H9 (cell line): Measurements from ENCODE around the gene TRAK1. TPM values are rescaled to one million over a fixed set of nuclear protein-coding genes. Genes with fewer than 3 reads are reported as not detected.

ENCODE experiments used
- DNase-seq: peaks from one replicate; pipeline ENCODE4 v3.0.0-alpha.2; 2017
- H2AFZ ChIP-seq: one replicate; pipeline ENCODE4 v1.6.1; 2013; ENCODE audit warnings: mild to moderate bottlenecking, low read length, control low read depth, moderate library complexity
- H2AK5ac ChIP-seq: 2 replicates; pipeline ENCODE4 v1.6.1; 2013; ENCODE audit warnings: low read length, control low read depth, mixed read lengths; ENCODE audit not compliant: insufficient read length
- H2BK120ac ChIP-seq: one replicate; pipeline ENCODE4 v1.6.1; 2013; ENCODE audit warnings: low read depth, mild to moderate bottlenecking, low read length, control low read depth, inconsistent platforms; ENCODE audit not compliant: poor library complexity, severe bottlenecking
- H2BK12ac ChIP-seq: 2 replicates; pipeline ENCODE4 v1.6.1; 2013; ENCODE audit warnings: low read length, control low read depth, mixed read lengths, low read depth; ENCODE audit not compliant: insufficient read length
- H2BK15ac ChIP-seq: 2 replicates; pipeline ENCODE4 v1.6.1; 2013; ENCODE audit warnings: low read depth, low read length, control low read depth
- H2BK20ac ChIP-seq: one replicate; pipeline ENCODE4 v1.6.1; 2013; ENCODE audit warnings: low read depth, mild to moderate bottlenecking, low read length, control low read depth, inconsistent platforms; ENCODE audit not compliant: poor library complexity, severe bottlenecking
- H2BK5ac ChIP-seq: 2 replicates; pipeline ENCODE4 v1.6.1; 2013; ENCODE audit warnings: low read length, control low read depth, mixed read lengths; ENCODE audit not compliant: insufficient read length
- H3K14ac ChIP-seq: 2 replicates; pipeline ENCODE4 v1.6.1; 2013; ENCODE audit warnings: low read length, control low read depth; ENCODE audit not compliant: insufficient read depth
- H3K18ac ChIP-seq: 2 replicates; pipeline ENCODE4 v1.6.1; 2013; ENCODE audit warnings: low read depth, mild to moderate bottlenecking, mixed read lengths, low read length, control low read depth; ENCODE audit not compliant: insufficient read length
- H3K23ac ChIP-seq: 2 replicates; pipeline ENCODE4 v1.6.1; 2013; ENCODE audit warnings: low read length, control low read depth, mixed read lengths, low read depth; ENCODE audit not compliant: insufficient read length
- H3K23me2 ChIP-seq: 2 replicates; pipeline ENCODE4 v1.6.1; 2013; ENCODE audit warnings: low read depth, mild to moderate bottlenecking, mixed read lengths, low read length, control low read depth; ENCODE audit not compliant: insufficient read length, poor library complexity, severe bottlenecking
- H3K27ac ChIP-seq: 2 replicates; pipeline ENCODE4 v1.5.1; 2013; ENCODE audit warnings: low read length, control low read depth, mixed read lengths, low read depth; ENCODE audit not compliant: insufficient read length
- H3K27me3 ChIP-seq: 2 replicates; pipeline ENCODE4 v1.6.1; 2013; ENCODE audit warnings: low read length, control low read depth, inconsistent platforms; ENCODE audit not compliant: insufficient read depth
- H3K4ac ChIP-seq: 2 replicates; pipeline ENCODE4 v1.6.1; 2013; ENCODE audit warnings: low read depth, mild to moderate bottlenecking, control low read depth, inconsistent platforms, low read length, moderate library complexity
- H3K4me1 ChIP-seq: 2 replicates; pipeline ENCODE4 v1.6.1; 2013; ENCODE audit warnings: low read length, control low read depth, inconsistent platforms; ENCODE audit not compliant: insufficient read depth
- H3K4me2 ChIP-seq: 2 replicates; pipeline ENCODE4 v1.6.1; 2013; ENCODE audit warnings: low read length, control low read depth, mixed read lengths; ENCODE audit not compliant: insufficient read length, insufficient read depth
- H3K56ac ChIP-seq: 2 replicates; pipeline ENCODE4 v1.6.1; 2013; ENCODE audit warnings: low read depth, mild to moderate bottlenecking, mixed read lengths, low read length, control low read depth; ENCODE audit not compliant: insufficient read length
- H3K79me1 ChIP-seq: 2 replicates; pipeline ENCODE4 v1.6.1; 2013; ENCODE audit warnings: low read depth, mild to moderate bottlenecking, moderate library complexity, low read length, control low read depth, inconsistent platforms; ENCODE audit not compliant: insufficient read depth, poor library complexity, severe bottlenecking
- H3K79me2 ChIP-seq: 2 replicates; pipeline ENCODE4 v1.6.1; 2013; ENCODE audit warnings: low read length, control low read depth, inconsistent platforms; ENCODE audit not compliant: insufficient read depth
- H3K9ac ChIP-seq: 2 replicates; pipeline ENCODE4 v1.6.1; 2013; ENCODE audit warnings: low read length, control low read depth, mixed read lengths; ENCODE audit not compliant: insufficient read length; ENCODE audit errors: extremely low read depth
- H3K9me3 ChIP-seq: one replicate; pipeline ENCODE4 v1.6.1; 2013; ENCODE audit warnings: low read depth, low read length, inconsistent platforms; ENCODE audit not compliant: control insufficient read depth
- H3T11ph ChIP-seq: one replicate; pipeline ENCODE4 v1.6.1; 2013; ENCODE audit warnings: mild to moderate bottlenecking, low read length, control low read depth, inconsistent platforms
- H4K20me1 ChIP-seq: one replicate; pipeline ENCODE4 v1.6.1; 2013; ENCODE audit not compliant: control insufficient read depth, insufficient read length, insufficient read depth
- H4K5ac ChIP-seq: 2 replicates; pipeline ENCODE4 v1.6.1; 2013; ENCODE audit warnings: low read depth, mild to moderate bottlenecking, mixed read lengths, low read length, control low read depth; ENCODE audit not compliant: insufficient read length
- H4K8ac ChIP-seq: replicated peaks from 2 replicates; pipeline ENCODE4 v1.6.1; 2013; ENCODE audit warnings: low read length, control low read depth, mixed read lengths, low read depth; ENCODE audit not compliant: insufficient read length
- H4K91ac ChIP-seq: 2 replicates; pipeline ENCODE4 v1.6.1; 2013; ENCODE audit warnings: low read depth, mild to moderate bottlenecking, moderate library complexity, mixed read lengths, low read length, control low read depth; ENCODE audit not compliant: insufficient read length
- H3K27ac Mint-ChIP-seq, 3 experiments: 2 replicates in 2 of 3; 3 replicates in 1 of 3; pipeline ENCODE4 v1.8.0; 2020 to 2021; ENCODE audit warnings: mixed read lengths in 3 of 3, mild to moderate bottlenecking in 1 of 3, moderate library complexity in 1 of 3
- H3K27me3 Mint-ChIP-seq: 2 replicates; pipeline ENCODE4 v1.8.0; 2021; ENCODE audit warnings: low read depth, mild to moderate bottlenecking, moderate library complexity, mixed read lengths
- H3K36me3 Mint-ChIP-seq, 3 experiments: 2 replicates in 2 of 3; 3 replicates in 1 of 3; pipeline ENCODE4 v1.8.0; 2020 to 2021; ENCODE audit warnings: low read depth in 3 of 3, mixed read lengths in 3 of 3; ENCODE audit not compliant: insufficient read depth in 1 of 3
- H3K4me1 Mint-ChIP-seq, 2 experiments: 2 replicates each; pipeline ENCODE4 v1.8.0; 2020; ENCODE audit warnings: mixed read lengths in 2 of 2
- H3K4me3 Mint-ChIP-seq, 2 experiments: 2 replicates in 1 of 2; 3 replicates in 1 of 2; pipeline ENCODE4 v1.8.0; 2020 to 2021; ENCODE audit warnings: mild to moderate bottlenecking in 2 of 2, mixed read lengths in 2 of 2, moderate library complexity in 1 of 2
- H3K9me3 Mint-ChIP-seq, 2 experiments: 2 replicates in 1 of 2; 3 replicates in 1 of 2; pipeline ENCODE4 v1.8.0; 2020; ENCODE audit warnings: mild to moderate bottlenecking in 2 of 2, mixed read lengths in 2 of 2, moderate library complexity in 1 of 2
- WGBS: extraction: QIAGEN DNeasy Blood & Tissue Kit; methylation state at CpG from one replicate; pipeline ENCODE4 v1.1.7; 2013; ENCODE audit warnings: missing lambda C conversion rate, low lambda C conversion rate, mixed read lengths; ENCODE audit not compliant: insufficient read length; ENCODE audit errors: extremely low coverage; 5-methylcytosine and 5-hydroxymethylcytosine counted together
- total RNA-seq: library from RNA; stranded (reverse); gene quantifications from 2 replicates; pipeline ENCODE4 v1.2.1, GENCODE V29; 2021
- TF ChIP-seq, protein P1 (sequence below): fragments of 200-600 bp; sonication (generic); conservative IDR thresholded peaks from 3 replicates; pipeline ENCODE4 v1.8.0; 2021; ENCODE audit warnings: antibody characterized with exemption, mild to moderate bottlenecking

The TRAK1 gene
- total RNA-seq, 1 experiment from 2014 or later = 34.2 TPM

DNA sequence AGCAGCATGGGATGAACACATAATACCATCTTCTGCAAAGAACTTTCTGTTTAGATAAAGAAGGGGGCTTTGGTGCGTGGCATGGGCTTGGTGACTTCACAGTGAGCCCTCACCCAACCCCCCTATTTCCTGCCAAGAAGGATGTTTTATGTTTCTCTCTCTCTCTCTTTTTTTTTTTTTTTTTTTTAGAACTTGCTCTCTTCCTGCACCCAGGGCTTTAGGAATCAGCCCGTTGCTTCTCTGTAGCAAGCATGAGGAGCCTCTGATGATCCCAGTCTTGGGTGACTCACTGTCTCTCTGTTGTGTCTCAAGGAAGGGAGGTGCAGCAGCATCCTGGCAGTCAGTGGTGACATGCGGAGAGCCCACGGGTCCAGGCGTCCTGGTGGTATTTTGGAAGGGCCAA is 125.8 kb downstream of the TRAK1 start:
- Histone ChIP-seq H4K5ac (no peak overlapping the region), H3K4me1 (no peaks in the 10 kb centered on the region), H3K79me2 (no peaks in the 10 kb centered on the region), H3K18ac (no peak overlapping the region), H3K27ac (no peak overlapping the region), H2AFZ (no peak overlapping the region), H2BK20ac (no peak overlapping the region), H2BK15ac (no peak overlapping the region), H4K8ac (no peak overlapping the region), H3K9ac (no peak overlapping the region), H3K23ac (no peak overlapping the region), H3K4ac (no peak overlapping the region), H4K91ac (no peak overlapping the region), H3K79me1 (no peaks in the 10 kb centered on the region), H3K14ac (no peak overlapping the region), H3T11ph (no peak overlapping the region), H3K56ac (no peak overlapping the region), H2BK120ac (no peak overlapping the region), H3K23me2 (no peaks in the 10 kb centered on the region), H2AK5ac (no peak overlapping the region), H2BK5ac (no peak overlapping the region), H3K27me3 (no peaks in the 10 kb centered on the region), H4K20me1 (no peaks in the 10 kb centered on the region), H3K4me2 (no peak overlapping the region), H2BK12ac (no peak overlapping the region), H3K9me3 (no peaks in the 10 kb centered on the region)
- DNase-seq = no peak
- TF ChIP-seq, protein P1, sequence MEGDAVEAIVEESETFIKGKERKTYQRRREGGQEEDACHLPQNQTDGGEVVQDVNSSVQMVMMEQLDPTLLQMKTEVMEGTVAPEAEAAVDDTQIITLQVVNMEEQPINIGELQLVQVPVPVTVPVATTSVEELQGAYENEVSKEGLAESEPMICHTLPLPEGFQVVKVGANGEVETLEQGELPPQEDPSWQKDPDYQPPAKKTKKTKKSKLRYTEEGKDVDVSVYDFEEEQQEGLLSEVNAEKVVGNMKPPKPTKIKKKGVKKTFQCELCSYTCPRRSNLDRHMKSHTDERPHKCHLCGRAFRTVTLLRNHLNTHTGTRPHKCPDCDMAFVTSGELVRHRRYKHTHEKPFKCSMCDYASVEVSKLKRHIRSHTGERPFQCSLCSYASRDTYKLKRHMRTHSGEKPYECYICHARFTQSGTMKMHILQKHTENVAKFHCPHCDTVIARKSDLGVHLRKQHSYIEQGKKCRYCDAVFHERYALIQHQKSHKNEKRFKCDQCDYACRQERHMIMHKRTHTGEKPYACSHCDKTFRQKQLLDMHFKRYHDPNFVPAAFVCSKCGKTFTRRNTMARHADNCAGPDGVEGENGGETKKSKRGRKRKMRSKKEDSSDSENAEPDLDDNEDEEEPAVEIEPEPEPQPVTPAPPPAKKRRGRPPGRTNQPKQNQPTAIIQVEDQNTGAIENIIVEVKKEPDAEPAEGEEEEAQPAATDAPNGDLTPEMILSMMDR = no peak
- Mint-ChIP-seq H3K27ac (peak overlapping the region in 2 of 3 experiments; percentile 6 to 72; a peak in 2 of 7 replicates), H3K9me3 (no peaks in the 10 kb centered on the region), H3K4me3 (no peak overlapping the region), H3K27me3 (no peaks in the 10 kb centered on the region), H3K36me3 (peaks cover 9 to 31% (median 14%) of the 10 kb centered on the region in 3 experiments; a peak in 6 of 7 replicates), H3K4me1 (peaks cover 11 to 17% of the 10 kb centered on the region in 2 experiments)
- WGBS = no CpG with 5 or more reads among the region's 5 CpGs
